CD14-positive monocyte (primary cell): ENCODE measurements around the gene LRRC75B. TPM values are rescaled to one million over a fixed set of nuclear protein-coding genes. Genes with fewer than 3 reads are reported as not detected.
"Not testable (repeated sequence)": the region's sequence is repeated elsewhere in the genome, so short reads cannot be mapped to it uniquely, and the experiment has no call there.

Source experiments
- DNase-seq, 3 donors: peaks; one replicate each; pipeline ENCODE4 v3.0.0-alpha.2; 2011 to 2022
- H2AFZ ChIP-seq: 2 replicates; pipeline ENCODE4 v1.6.0; 2012; ENCODE audit warnings: mild to moderate bottlenecking, low read depth, low read length, inconsistent platforms; ENCODE audit not compliant: insufficient read depth, poor library complexity, severe bottlenecking
- H3K27ac ChIP-seq, 2 donors: 1 replicate in 1 of 2; 2 replicates in 1 of 2; pipeline ENCODE4 v1.5.1; 2012 to 2013; ENCODE audit warnings: low read length in 2 of 2, control low read depth in 1 of 2, inconsistent platforms in 1 of 2, low read depth in 1 of 2, mild to moderate bottlenecking in 1 of 2
- H3K27me3 ChIP-seq, 2 donors: one replicate each; pipeline versions ENCODE4 v1.6.0 to v1.6.1; 2011 to 2013; ENCODE audit warnings: low read length in 2 of 2; ENCODE audit not compliant: control insufficient read depth in 2 of 2, insufficient read depth in 2 of 2
- H3K36me3 ChIP-seq, 2 donors: replicated peaks in 1 of 2; 1 replicate in 1 of 2; 2 replicates in 1 of 2; pipeline versions ENCODE4 v1.5.1 to v1.6.1; 2012 to 2013; ENCODE audit warnings: low read length in 2 of 2, control low read depth in 1 of 2, inconsistent platforms in 1 of 2, mild to moderate bottlenecking in 1 of 2; ENCODE audit not compliant: insufficient read depth in 2 of 2, control insufficient read depth in 1 of 2
- H3K4me1 ChIP-seq, 2 donors: 1 replicate in 1 of 2; 2 replicates in 1 of 2; pipeline versions ENCODE4 v1.5.1 to v1.6.1; 2012 to 2013; ENCODE audit warnings: low read length in 2 of 2, control low read depth in 1 of 2, inconsistent platforms in 1 of 2, mild to moderate bottlenecking in 1 of 2, moderate library complexity in 1 of 2; ENCODE audit not compliant: insufficient read depth in 2 of 2, control insufficient read depth in 1 of 2
- H3K4me2 ChIP-seq: replicated peaks from 2 replicates; pipeline ENCODE3; 2012; ENCODE audit warnings: low read length, moderate library complexity, mild to moderate bottlenecking; ENCODE audit not compliant: poor library complexity, severe bottlenecking; ENCODE audit errors: extremely low read depth
- H3K4me3 ChIP-seq, 3 experiments: fragments of 200-600 bp in 1 of 3; sonication (generic) in 1 of 3; replicated peaks in 1 of 3; 1 replicate in 2 of 3; 2 replicates in 1 of 3; pipeline ENCODE4 v1.5.1; 2011 to 2013; ENCODE audit warnings: low read length in 3 of 3, mild to moderate bottlenecking in 3 of 3, control low read depth in 2 of 3, low read depth in 2 of 3, inconsistent platforms in 1 of 3, moderate library complexity in 1 of 3
- H3K79me2 ChIP-seq: 2 replicates; pipeline ENCODE4 v1.6.0; 2012; ENCODE audit warnings: mild to moderate bottlenecking, control low read depth, inconsistent platforms, low read length, moderate library complexity; ENCODE audit not compliant: insufficient read depth
- H3K9ac ChIP-seq: 2 replicates; pipeline ENCODE4 v1.6.0; 2017; ENCODE audit warnings: low read length, mild to moderate bottlenecking; ENCODE audit not compliant: insufficient read depth, poor library complexity, severe bottlenecking
- H3K9me3 ChIP-seq, 2 donors: replicated peaks in 1 of 2; 1 replicate in 1 of 2; 2 replicates in 1 of 2; pipeline versions ENCODE4 v1.5.1 to v1.6.1; 2012 to 2013; ENCODE audit warnings: low read length in 2 of 2, control low read depth in 1 of 2; ENCODE audit not compliant: control insufficient read depth in 1 of 2, insufficient read depth in 1 of 2
- H4K20me1 ChIP-seq: 2 replicates; pipeline ENCODE4 v1.6.0; 2012; ENCODE audit warnings: mild to moderate bottlenecking, low read length, control low read depth, moderate library complexity; ENCODE audit not compliant: insufficient read depth
- H3K27ac Mint-ChIP-seq, 7 donors: one replicate each; pipeline ENCODE4 v1.8.0; 2020; ENCODE audit warnings: mild to moderate bottlenecking in 7 of 7, mixed read lengths in 7 of 7, moderate library complexity in 6 of 7, inconsistent platforms in 2 of 7
- H3K27me3 Mint-ChIP-seq, 3 donors: one replicate each; pipeline ENCODE4 v1.8.0; 2021 to 2022; ENCODE audit warnings: low read depth in 3 of 3, mild to moderate bottlenecking in 3 of 3, mixed read lengths in 3 of 3, moderate library complexity in 3 of 3, inconsistent platforms in 1 of 3
- H3K36me3 Mint-ChIP-seq, 2 donors: one replicate each; pipeline ENCODE4 v1.8.0; 2020; ENCODE audit warnings: mixed read lengths in 2 of 2, inconsistent platforms in 1 of 2, mild to moderate bottlenecking in 1 of 2
- H3K4me1 Mint-ChIP-seq: one replicate; pipeline ENCODE4 v1.8.0; 2020; ENCODE audit warnings: mild to moderate bottlenecking, mixed read lengths
- H3K4me3 Mint-ChIP-seq, 2 donors: one replicate each; pipeline ENCODE4 v1.8.0; 2020; ENCODE audit warnings: mild to moderate bottlenecking in 2 of 2, mixed read lengths in 2 of 2, moderate library complexity in 1 of 2
- H3K9me3 Mint-ChIP-seq, 7 donors: one replicate each; pipeline ENCODE4 v1.8.0; 2020 to 2022; ENCODE audit warnings: mixed read lengths in 7 of 7, mild to moderate bottlenecking in 6 of 7, moderate library complexity in 6 of 7, inconsistent platforms in 2 of 7
- CTCF ChIP-seq: fragments of 200-600 bp; IDR thresholded peaks from one replicate; pipeline ENCODE4 v1.8.0; 2022; ENCODE audit warnings: antibody characterized with exemption, mild to moderate bottlenecking
- WGBS: methylation state at CpG from one replicate; pipeline ENCODE4 v1.1.5; 2013; ENCODE audit warnings: missing lambda C conversion rate; ENCODE audit not compliant: insufficient coverage; 5-methylcytosine and 5-hydroxymethylcytosine counted together
- intact Hi-C, 2 donors: fragments of 100-400 bp; cut with micrococcal nuclease; formaldehyde crosslinking; loops; one replicate each; pipeline versions ENCODE4 v1.15.0 to v1.15.1; 2023
- polyA plus RNA-seq, 3 donors: library from polyadenylated mRNA; depleted of rRNA in 1 of 3; unstranded in 2 of 3; stranded (reverse) in 1 of 3; fragments of 300-500 nt in 2 of 3; fragments of >200 nt in 1 of 3; fragmentation: Illumina TruSeq in 2 of 3; gene quantifications; 1 replicate in 2 of 3; 2 replicates in 1 of 3; pipeline ENCODE4 v1.2.3, GENCODE V29; 2012 to 2021

Gene LRRC75B
- polyA plus RNA-seq, 3 donors = 0.20 to 5.2 (median 0.53) TPM

GRCh38 chr22:24554313-24555164 lies 38.3 kb downstream of the LRRC75B start, which contains the start of gene GUCD1:
Gene GUCD1, minus strand, starts transcription at chr22:24555138. Its CDS starts 147 bp downstream, at chr22:24554991.
- under 1% methylated on average over 63 of the region's 64 CpGs for WGBS
- peak; percentile 22 to 51 (median 32) for DNase-seq
- peak within 1 kb of the TSS; percentile 97 to 98 for H3K27ac ChIP-seq
- peak within 1 kb of the TSS; percentile 79 to 98 (median 97) for H3K4me3 ChIP-seq
- H3K36me3 Mint-ChIP-seq = peaks cover 38 to 44% of the 10 kb centered on the region in 2 donors
- intact Hi-C loops = no loop called here
- peaks cover 92% of the 10 kb centered on the region for H3K79me2 ChIP-seq
- H3K9ac ChIP-seq = peak within 1 kb of the TSS; percentile 98
- peaks cover 58% of the 10 kb centered on the region for H3K4me1 Mint-ChIP-seq
- peaks cover 46 to 57% of the 10 kb centered on the region in 2 donors for H3K4me1 ChIP-seq
- peak within 1 kb of the TSS; percentile 93 for H3K4me2 ChIP-seq
- peak within 1 kb of the TSS; percentile 99 to 100 for H3K4me3 Mint-ChIP-seq
- peaks cover 68% of the 10 kb centered on the region for H4K20me1 ChIP-seq
- peak within 1 kb of the TSS; percentile 97 for H2AFZ ChIP-seq
- TF ChIP-seq CTCF = no peak
- H3K27me3 ChIP-seq = no peaks in the 10 kb centered on the region
- H3K27me3 Mint-ChIP-seq = peaks cover 0 to 3% (median 2%) of the 10 kb centered on the region in 3 donors
- peaks cover 24 to 38% of the 10 kb centered on the region in 2 donors for H3K36me3 ChIP-seq
- H3K27ac Mint-ChIP-seq = peak within 1 kb of the TSS; percentile 96 to 99 (median 99)
- H3K9me3 ChIP-seq = no peaks in the 10 kb centered on the region
- no peaks in the 10 kb centered on the region for H3K9me3 Mint-ChIP-seq

GRCh38 chr22:24553597-24554312 lies 39.1 kb downstream of the LRRC75B start:
- Histone ChIP-seq H3K79me2 (peaks cover 92% of the 10 kb centered on the region), H3K9ac (peak overlapping the region; percentile 98), H3K4me2 (peak overlapping the region; percentile 93), H3K9me3 (no peaks in the 10 kb centered on the region), H3K27me3 (no peaks in the 10 kb centered on the region), H4K20me1 (peaks cover 68% of the 10 kb centered on the region), H3K4me3 (peak overlapping the region; percentile 70 to 98 (median 97)), H2AFZ (no peak overlapping the region), H3K4me1 (peaks cover 46 to 57% of the 10 kb centered on the region in 2 donors), H3K36me3 (peaks cover 22 to 38% of the 10 kb centered on the region in 2 donors), H3K27ac (peak overlapping the region; percentile 97 to 98)
- peak overlapping the region; percentile 99 to 100 for H3K4me3 Mint-ChIP-seq
- H3K27me3 Mint-ChIP-seq = peaks cover 0 to 3% (median 2%) of the 10 kb centered on the region in 3 donors
- peaks cover 36 to 47% of the 10 kb centered on the region in 2 donors for H3K36me3 Mint-ChIP-seq
- peak overlapping the region; percentile 92 to 99 (median 95) for H3K27ac Mint-ChIP-seq
- no peak for TF ChIP-seq CTCF
- H3K4me1 Mint-ChIP-seq = peaks cover 64% of the 10 kb centered on the region
- intact Hi-C loops = no loop called here
- DNase-seq = no peak
- no CpG with 5 or more reads among the region's 12 CpGs for WGBS
- H3K9me3 Mint-ChIP-seq = no peaks in the 10 kb centered on the region

- H3K4me1 ChIP-seq = peaks cover 46 to 57% of the 10 kb centered on the region in 2 donors
- H3K9me3 ChIP-seq, H3K4me3 Mint-ChIP-seq, H3K27me3 ChIP-seq, H3K9me3 Mint-ChIP-seq, H2AFZ ChIP-seq, DNase-seq, H3K4me2 ChIP-seq, intact Hi-C loops, H3K4me3 ChIP-seq, H3K27me3 Mint-ChIP-seq: not testable (repeated sequence)
- peak overlapping the region in 1 of 2 donors; percentile 98 for H3K27ac ChIP-seq
- H3K9ac ChIP-seq = peak overlapping the region; percentile 98
- H3K36me3 ChIP-seq = peaks cover 22 to 38% of the 10 kb centered on the region in 2 donors
- H3K79me2 ChIP-seq = peaks cover 92% of the 10 kb centered on the region
- peaks cover 72% of the 10 kb centered on the region for H4K20me1 ChIP-seq
- Mint-ChIP-seq H3K27ac (peak overlapping the region in 5 of 7 donors; percentile 30 to 99 (median 68)), H3K4me1 (peaks cover 62% of the 10 kb centered on the region), H3K36me3 (peaks cover 35 to 47% of the 10 kb centered on the region in 2 donors)
- WGBS = 96% methylated on average over 6 of the region's 10 CpGs
Measured at GRCh38 chr22:24552503-24553286, 40.2 kb downstream of the LRRC75B start.
